MM.1S (cell line): ENCODE results near the gene HM13.

ENCODE experiments used
- DNase-seq: peaks from one replicate; pipeline ENCODE4 v3.0.0-alpha.2; 2015
- H2AFZ ChIP-seq: fragments of 300-600 bp; sonication (generic); 2 replicates; pipeline ENCODE4 v1.6.0; 2016; ENCODE audit warnings: antibody characterized with exemption, low read length
- H3F3A ChIP-seq: fragments of 300-600 bp; sonication (generic); 2 replicates; pipeline ENCODE4 v1.6.1; 2016; ENCODE audit warnings: mild to moderate bottlenecking, antibody characterized with exemption, low read length, moderate library complexity, mixed read lengths; ENCODE audit not compliant: insufficient read depth
- H3K27ac ChIP-seq: fragments of 300-600 bp; sonication (generic); 2 replicates; pipeline ENCODE4 v1.5.1; 2016; ENCODE audit warnings: mild to moderate bottlenecking, low read length
- H3K27me3 ChIP-seq: fragments of 300-600 bp; sonication (generic); replicated peaks from 2 replicates; pipeline ENCODE4 v1.6.0; 2016; ENCODE audit warnings: low read length; ENCODE audit not compliant: insufficient read depth
- H3K36me3 ChIP-seq: fragments of 300-600 bp; sonication (generic); replicated peaks from 2 replicates; pipeline ENCODE4 v1.6.1; 2016; ENCODE audit warnings: mild to moderate bottlenecking, low read length, mixed read lengths; ENCODE audit not compliant: insufficient read depth
- H3K4me1 ChIP-seq: fragments of 300-600 bp; sonication (generic); 2 replicates; pipeline ENCODE4 v1.6.1; 2016; ENCODE audit warnings: low read length, mixed read lengths
- H3K4me2 ChIP-seq: fragments of 300-600 bp; sonication (generic); 2 replicates; pipeline ENCODE4 v1.6.0; 2016; ENCODE audit warnings: low read depth, low read length
- H3K4me3 ChIP-seq: fragments of 300-600 bp; sonication (generic); 2 replicates; pipeline ENCODE4 v1.5.1; 2016; ENCODE audit warnings: low read length, mixed read lengths
- H3K79me2 ChIP-seq: fragments of 300-600 bp; sonication (generic); 2 replicates; pipeline ENCODE4 v1.6.1; 2016; ENCODE audit warnings: mixed run types, low read length, mixed read lengths
- H3K9ac ChIP-seq: fragments of 300-600 bp; sonication (generic); 2 replicates; pipeline ENCODE4 v1.6.1; 2016; ENCODE audit warnings: low read length, mixed read lengths
- H3K9me2 ChIP-seq: fragments of 300-600 bp; sonication (generic); replicated peaks from 2 replicates; pipeline ENCODE4 v1.6.1; 2016; ENCODE audit warnings: mild to moderate bottlenecking, low read length, mixed read lengths; ENCODE audit not compliant: insufficient read depth
- H3K9me3 ChIP-seq: fragments of 300-600 bp; sonication (generic); replicated peaks from 2 replicates; pipeline ENCODE4 v1.6.1; 2016; ENCODE audit warnings: mild to moderate bottlenecking, low read length, mixed read lengths; ENCODE audit not compliant: insufficient read depth
- H4K20me1 ChIP-seq: fragments of 300-600 bp; sonication (generic); 2 replicates; pipeline ENCODE4 v1.6.1; 2016; ENCODE audit warnings: mild to moderate bottlenecking, low read length, moderate library complexity, mixed read lengths; ENCODE audit not compliant: insufficient read depth
- EZH2 ChIP-seq: fragments of 300-600 bp; sonication (generic); optimal IDR thresholded peaks from 2 replicates; pipeline ENCODE3; 2017; ENCODE audit warnings: low read depth, mild to moderate bottlenecking, antibody characterized with exemption, low read length, mixed read lengths
- EZH2phosphoT487 ChIP-seq: fragments of 300-600 bp; sonication (generic); IDR thresholded peaks from 2 replicates; pipeline ENCODE4 v1.6.1; 2018; ENCODE audit warnings: antibody characterized with exemption, low read length
- TF ChIP-seq, protein P1 (sequence below): fragments of 300-600 bp; sonication (generic); IDR thresholded peaks from 2 replicates; pipeline ENCODE4 v1.5.1; 2016; ENCODE audit warnings: antibody characterized with exemption, low read length, mixed read lengths

The HM13 gene

GRCh38 chr20:31473331-31474096 is 40.7 kb upstream of the HM13 start:
- no peak for DNase-seq
- H2AFZ ChIP-seq = peak overlapping the region; percentile 9; the same call in 1 of the 2 replicates
- H3K27ac ChIP-seq = no peak overlapping the region
- H3K9me3 ChIP-seq = no peaks in the 10 kb centered on the region
- TF ChIP-seq EZH2 = no peak
- no peaks in the 10 kb centered on the region for H4K20me1 ChIP-seq
- H3K4me3 ChIP-seq = no peak overlapping the region
- no peak overlapping the region for H3K4me2 ChIP-seq
- H3K36me3 ChIP-seq = no peaks in the 10 kb centered on the region
- H3K27me3 ChIP-seq = 0 out of 2 replicates have a peak, but pooled peaks cover 9% of the 10 kb centered on the region
- peaks cover 10% of the 10 kb centered on the region; the same call in 1 of the 2 replicates for H3K4me1 ChIP-seq
- H3K79me2 ChIP-seq = no peaks in the 10 kb centered on the region
- no peaks in the 10 kb centered on the region for H3K9me2 ChIP-seq
- no peaks in the 10 kb centered on the region for H3F3A ChIP-seq
- no peak overlapping the region for H3K9ac ChIP-seq

GRCh38 chr20:31474097-31474436 is 40.2 kb upstream of the HM13 start:
- no peaks in the 10 kb centered on the region for H3K79me2 ChIP-seq
- no peak overlapping the region for H3K9ac ChIP-seq
- peaks cover 10% of the 10 kb centered on the region; the same call in 1 of the 2 replicates for H3K4me1 ChIP-seq
- no peak overlapping the region for H3K4me3 ChIP-seq
- no peaks in the 10 kb centered on the region for H3K36me3 ChIP-seq
- H3K4me2 ChIP-seq = no peak overlapping the region
- H3K9me3 ChIP-seq = no peaks in the 10 kb centered on the region
- no peak overlapping the region for H3K27ac ChIP-seq
- H3F3A ChIP-seq = no peaks in the 10 kb centered on the region
- H2AFZ ChIP-seq = peak overlapping the region; percentile 9
- H4K20me1 ChIP-seq = no peaks in the 10 kb centered on the region
- no peaks in the 10 kb centered on the region for H3K9me2 ChIP-seq
- peak; percentile 27 for DNase-seq
- H3K27me3 ChIP-seq = 0 out of 2 replicates have a peak, but pooled peaks cover 9% of the 10 kb centered on the region
- TF ChIP-seq EZH2 (no peak), EZH2phosphoT487 (no peak)
- TF ChIP-seq, protein P1, sequence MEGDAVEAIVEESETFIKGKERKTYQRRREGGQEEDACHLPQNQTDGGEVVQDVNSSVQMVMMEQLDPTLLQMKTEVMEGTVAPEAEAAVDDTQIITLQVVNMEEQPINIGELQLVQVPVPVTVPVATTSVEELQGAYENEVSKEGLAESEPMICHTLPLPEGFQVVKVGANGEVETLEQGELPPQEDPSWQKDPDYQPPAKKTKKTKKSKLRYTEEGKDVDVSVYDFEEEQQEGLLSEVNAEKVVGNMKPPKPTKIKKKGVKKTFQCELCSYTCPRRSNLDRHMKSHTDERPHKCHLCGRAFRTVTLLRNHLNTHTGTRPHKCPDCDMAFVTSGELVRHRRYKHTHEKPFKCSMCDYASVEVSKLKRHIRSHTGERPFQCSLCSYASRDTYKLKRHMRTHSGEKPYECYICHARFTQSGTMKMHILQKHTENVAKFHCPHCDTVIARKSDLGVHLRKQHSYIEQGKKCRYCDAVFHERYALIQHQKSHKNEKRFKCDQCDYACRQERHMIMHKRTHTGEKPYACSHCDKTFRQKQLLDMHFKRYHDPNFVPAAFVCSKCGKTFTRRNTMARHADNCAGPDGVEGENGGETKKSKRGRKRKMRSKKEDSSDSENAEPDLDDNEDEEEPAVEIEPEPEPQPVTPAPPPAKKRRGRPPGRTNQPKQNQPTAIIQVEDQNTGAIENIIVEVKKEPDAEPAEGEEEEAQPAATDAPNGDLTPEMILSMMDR = no peak

DNA sequence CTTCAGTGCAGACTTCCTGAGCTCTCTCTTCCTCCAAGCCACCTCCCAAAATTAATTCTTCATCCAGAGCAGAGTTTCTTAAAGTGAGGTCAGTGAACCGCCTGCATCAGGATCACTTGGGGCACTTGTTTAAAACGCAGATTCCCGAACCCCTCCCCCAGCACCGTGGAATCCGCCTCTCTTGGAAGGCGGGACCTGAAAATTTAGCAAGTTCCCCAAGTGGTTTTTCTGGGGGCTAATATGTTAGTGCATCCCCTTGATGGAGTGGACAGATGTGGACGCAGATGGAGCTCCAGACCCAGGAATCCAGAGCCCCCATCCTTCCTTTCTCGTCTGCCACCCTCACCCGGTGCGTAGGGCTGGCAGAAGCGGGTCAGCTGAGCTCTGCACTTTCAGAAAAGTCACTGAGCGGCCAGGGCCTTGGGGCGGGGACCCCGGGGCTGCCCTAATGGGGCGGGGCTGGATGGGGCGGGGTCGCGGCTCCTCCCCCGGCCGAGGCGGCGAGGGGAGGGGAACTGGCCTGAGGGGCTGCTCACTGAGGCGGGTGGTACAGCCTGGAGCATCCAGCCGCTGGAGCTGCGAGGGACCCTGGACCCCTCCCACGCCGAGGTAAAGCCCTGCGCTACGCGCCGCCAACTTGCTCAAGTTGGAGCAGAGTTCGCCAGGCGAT is 39.3 kb upstream of the HM13 start, which contains the start of the genes DEFB124 and REM1:
Gene DEFB124 (minus strand): TSS at position 370 of the 670 bp plus-strand sequence. CDS start 2,114 bp downstream, outside the sequence.
Gene REM1 (plus strand): TSS at position 531 of the 670 bp plus-strand sequence. CDS start 1,158 bp downstream, outside the sequence.
- H4K20me1 ChIP-seq = no peaks in the 10 kb centered on the region
- H3K27ac ChIP-seq = no peak within 1 kb of the TSS
- 0 out of 2 replicates have a peak, but pooled peaks cover 9% of the 10 kb centered on the region for H3K27me3 ChIP-seq
- no peaks in the 10 kb centered on the region for H3K36me3 ChIP-seq
- peak within 1 kb of the TSS; percentile 58 for H3K4me2 ChIP-seq
- TF ChIP-seq EZH2phosphoT487 (no peak), EZH2 (no peak)
- peak; percentile 26 for DNase-seq
- no peaks in the 10 kb centered on the region for H3K79me2 ChIP-seq
- H2AFZ ChIP-seq = peak within 1 kb of the TSS; percentile 9
- H3K4me1 ChIP-seq = peaks cover 10% of the 10 kb centered on the region; the same call in 1 of the 2 replicates
- H3F3A ChIP-seq = no peaks in the 10 kb centered on the region
- no peaks in the 10 kb centered on the region for H3K9me3 ChIP-seq
- no peaks in the 10 kb centered on the region for H3K9me2 ChIP-seq
- no peak within 1 kb of the TSS for H3K9ac ChIP-seq
- peak within 1 kb of the TSS; percentile 31; the same call in 1 of the 2 replicates for H3K4me3 ChIP-seq
